GM18502 (cell line): ENCODE results near the gene NRARP.

Source experiments
- ATAC-seq: cut with Tn5 transposase; IDR thresholded peaks from one replicate; pipeline ENCODE4 v1.9.1; 2021; ENCODE audit warnings: mild to moderate bottlenecking; ENCODE audit not compliant: unreplicated experiment, poor library complexity

The NRARP gene

DNA sequence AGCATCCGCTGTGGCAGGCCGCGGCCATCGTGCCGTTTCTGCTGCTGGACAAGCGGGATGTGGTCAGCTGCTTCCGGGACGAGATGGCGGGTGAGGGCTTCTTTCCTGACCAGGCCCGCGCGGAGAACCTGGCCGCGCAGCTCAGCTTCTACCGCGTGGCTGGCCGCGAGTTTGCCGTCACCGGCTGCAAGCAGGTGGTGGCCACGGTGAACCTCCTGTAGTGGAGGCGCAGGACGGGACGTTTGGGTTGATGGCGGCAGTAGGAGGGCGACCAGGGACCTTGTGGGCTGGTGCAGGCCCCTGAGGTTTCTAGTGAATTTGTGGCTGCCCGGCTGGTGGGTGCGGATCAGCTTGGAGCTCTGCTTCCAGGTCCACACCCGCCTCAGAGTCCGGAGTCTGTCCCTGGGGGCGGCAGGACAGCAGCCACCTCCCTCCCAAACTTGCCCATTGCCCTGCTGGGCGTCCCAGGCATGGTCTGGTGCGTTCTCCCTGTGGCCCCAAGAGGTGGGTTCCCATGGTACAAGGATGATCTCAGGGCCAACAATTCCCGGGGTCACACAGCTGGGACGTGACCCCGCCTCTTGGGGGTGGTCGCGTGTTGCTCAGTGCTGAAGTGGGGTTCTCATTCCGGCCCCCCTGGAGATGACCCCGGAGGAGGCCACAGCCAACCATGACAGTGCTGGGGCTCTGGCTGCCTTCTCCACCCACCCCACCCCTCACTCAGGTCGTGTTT is 22.2 kb downstream of the NRARP start:
- ATAC-seq: no peak

DNA sequence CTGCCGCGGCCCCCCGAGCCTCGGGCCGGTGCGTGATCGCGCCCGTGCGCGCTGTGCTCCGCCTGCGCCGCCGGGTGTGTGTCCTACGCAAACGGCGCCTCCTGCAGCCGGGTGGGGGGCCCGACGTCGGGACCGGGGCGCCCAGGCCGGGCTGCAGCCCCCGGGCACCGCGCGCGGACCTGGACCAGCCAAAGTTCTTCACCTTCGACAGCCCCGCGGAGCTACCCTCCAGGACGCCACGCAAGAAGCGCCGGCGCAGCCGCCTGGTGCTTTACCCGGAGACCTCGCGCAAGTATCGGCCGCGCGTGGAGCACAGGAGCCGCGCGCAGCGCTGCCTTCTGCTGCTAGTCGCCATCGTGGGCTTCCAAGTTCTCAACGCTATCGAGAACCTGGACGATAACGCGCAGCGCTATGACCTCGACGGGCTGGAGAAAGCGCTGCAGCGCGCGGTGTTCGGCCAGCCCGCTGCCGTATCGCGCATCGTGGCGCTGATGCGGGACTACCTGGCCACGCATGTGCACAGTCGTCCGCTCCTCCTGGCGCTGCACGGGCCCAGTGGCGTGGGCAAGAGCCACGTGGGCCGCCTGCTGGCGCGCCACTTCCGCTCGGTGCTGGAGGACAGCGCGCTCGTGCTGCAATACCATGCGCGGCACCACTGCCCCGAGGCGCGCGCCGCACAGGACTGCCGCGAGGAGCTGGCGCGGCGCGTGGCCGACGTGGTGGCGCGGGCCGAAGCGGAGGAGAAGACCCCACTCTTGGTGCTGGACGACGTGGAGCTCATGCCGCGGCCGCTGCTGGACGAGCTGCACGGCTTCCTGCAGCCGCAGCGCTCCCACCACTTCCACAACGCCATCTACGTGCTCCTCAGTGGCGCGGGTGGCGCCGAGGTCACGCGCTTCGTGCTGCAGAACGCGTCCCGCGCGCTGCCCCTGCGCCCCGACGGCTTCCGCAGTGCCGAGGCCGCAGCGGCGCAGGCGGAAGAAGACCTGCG is 23.1 kb downstream of the NRARP start:
- ATAC-seq: no peak

DNA sequence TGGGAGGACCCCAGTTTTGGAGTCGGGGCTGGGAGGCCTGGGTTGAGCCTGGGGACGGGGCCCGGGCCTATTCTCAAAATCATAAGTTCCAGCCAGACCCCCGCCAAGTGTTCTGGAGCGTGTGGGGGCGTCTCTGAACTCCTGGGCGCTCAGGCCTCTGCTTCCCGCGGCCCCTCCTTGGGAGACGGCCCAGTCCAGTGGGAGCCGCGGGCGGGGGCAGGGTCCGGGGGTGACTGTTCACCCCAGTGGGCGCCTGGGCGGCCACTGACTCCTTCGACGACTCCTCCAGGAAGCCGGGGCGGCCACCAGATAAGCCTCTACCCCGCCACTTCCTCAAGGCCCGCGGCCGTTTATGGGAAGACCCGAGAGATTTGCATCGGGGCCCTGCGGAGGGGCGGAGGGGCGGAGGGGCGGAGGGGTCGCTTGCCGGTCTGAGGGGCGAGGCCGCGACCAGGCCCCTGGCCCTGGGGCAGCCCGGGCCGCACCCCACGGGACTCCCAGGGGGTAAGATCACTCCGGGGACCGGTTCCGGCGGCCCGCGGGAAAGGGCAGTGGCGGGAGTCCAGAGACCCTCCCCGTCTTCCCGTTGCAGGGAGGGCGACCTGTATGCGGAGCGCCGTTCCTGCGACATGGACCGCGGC is 23.9 kb downstream of the NRARP start:
- no peak for ATAC-seq

DNA sequence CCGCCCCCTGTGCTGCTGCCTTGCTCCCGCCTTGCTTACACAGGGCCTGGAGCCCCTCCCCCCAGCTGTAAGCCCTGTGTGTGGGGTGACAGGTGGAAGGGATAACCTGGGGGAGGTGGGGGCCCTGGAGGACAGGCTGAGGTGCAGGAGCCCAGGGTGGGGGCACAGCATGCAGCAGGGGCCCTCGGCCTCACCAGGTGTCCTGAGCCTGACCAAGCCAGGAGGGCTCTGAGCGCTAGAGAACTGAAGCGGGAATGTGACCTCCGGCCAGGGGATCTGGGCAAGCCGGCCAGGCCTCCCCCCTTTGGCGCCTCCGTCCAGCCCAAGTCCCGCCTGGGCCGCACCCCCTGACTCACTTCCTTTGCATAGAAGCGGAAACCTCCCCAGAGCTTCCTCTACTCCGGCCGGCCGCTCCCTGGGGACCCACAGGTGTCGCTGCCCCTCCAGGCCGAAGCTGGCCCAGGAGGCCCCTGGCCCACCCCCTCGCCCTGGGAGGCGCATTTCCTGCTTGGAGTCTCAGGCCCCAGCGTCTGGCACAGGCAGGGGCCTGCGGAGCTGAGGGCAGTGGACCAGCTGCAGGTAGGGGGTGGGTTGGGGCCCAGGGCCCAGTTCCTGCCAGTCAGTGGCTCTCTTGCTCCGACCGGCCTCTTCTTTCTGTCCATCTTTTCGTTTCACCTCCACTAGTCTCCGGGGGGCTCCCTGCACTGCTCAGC is 24.6 kb downstream of the NRARP start, which contains the start of gene TOR4A:
Gene TOR4A (plus strand): TSS at position 398 of the 713 bp plus-strand sequence. CDS start 964 bp downstream, outside the sequence.
- ATAC-seq: peak; percentile 63

DNA sequence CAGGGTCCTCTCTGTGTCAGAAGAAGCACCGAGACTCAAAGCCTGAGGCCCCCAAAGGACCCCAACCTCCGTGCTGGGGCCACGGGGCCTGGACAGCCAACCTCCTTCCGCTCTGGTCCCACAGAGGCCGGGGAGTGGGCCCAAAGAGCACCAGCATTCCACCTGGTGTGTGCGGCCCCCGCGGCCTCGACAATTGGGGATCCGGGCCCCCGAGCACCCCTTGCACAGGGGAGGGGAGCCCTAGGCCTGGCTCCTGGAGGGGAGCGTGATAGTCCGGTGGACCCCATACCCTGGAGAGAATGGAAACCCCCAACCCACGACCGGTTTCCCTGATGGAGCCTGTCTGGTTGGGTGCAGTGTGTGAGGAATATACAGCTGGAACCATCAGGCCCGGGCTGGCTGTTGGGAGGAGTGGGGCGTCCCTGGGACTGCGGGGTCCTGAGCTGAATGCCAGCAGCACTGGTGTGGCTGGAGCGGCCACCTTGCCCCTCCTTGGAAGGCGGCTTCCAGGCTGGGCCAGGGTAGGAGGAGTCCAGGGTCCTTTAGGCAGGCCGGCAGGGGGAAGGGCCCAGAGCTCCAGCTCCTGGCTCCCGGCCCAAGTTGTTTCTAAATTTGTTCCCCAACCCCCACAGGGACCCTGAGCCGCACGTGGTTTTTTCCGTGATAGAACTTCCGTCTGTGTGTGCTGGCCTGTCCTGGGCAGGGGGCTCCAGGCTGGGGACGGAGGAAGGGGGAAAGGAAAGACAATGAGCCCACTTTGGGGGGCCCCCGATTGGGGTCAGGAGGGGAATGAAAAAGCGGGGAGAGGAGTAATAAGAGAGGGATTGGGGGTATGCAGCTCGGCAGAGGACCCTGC is 25.4 kb downstream of the NRARP start:
- ATAC-seq: no peak

DNA sequence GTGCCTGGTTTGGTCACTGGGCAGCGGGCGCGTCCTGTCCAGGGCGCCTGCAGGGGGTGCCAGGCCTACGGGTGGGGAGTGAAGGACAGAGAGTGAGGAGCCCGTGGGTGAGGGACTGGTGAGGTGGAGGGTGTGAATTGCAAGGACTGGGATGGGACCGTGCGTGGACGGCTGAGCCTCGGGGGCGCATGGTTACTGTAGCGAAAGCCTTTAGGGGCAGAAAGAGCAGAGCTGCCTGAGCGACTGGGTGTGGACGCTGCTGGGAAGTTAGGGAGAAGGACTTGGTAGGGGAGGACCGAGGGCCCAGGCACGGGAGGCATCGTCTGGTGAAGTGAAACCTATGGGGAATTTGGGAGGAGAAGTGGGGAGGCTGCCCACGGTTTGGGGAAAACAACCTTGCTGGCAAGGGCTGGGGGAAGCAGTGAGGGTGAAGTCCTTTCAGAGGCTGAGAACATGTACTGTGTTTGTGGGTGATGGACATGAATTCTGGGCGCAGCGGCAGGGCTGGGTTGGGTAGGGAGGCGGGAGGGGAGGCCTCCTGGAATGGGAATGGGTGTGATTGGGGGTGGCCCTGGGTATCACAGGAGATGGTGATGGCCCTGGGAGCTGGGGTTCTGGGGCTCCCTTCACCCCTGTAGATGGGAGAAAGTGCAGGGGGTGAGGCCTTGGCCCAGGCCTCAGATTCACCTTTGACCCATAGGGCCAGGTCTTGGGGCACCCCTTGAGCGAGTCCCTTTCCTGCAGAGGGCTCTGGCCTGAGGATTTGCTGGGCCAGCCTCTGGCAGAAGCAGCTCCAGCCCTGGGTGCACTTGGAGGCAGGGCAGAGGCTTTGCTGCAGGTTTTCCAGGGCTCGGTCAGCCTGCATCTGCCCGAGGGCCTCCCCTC is 26.2 kb downstream of the NRARP start:
- ATAC-seq: no peak

DNA sequence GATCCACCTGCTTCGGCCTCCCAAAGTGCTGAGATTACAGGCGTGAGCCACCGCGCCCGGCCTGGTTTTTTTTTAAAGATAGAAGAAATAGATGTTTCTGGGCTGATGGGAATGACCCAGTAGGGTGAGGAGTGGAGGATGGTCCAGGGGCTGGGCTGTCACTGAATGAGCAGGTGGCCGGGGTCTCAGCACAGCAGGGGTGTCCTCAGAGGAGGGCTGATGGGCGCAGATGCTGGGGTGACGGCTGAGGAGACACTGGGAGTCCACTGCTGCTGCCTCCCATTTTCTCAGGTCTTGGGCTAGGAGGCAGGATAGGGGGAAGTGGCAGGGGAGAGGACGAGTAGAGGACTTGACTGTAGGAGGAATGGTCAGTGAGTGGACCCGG is 26.9 kb downstream of the NRARP start:
- no peak for ATAC-seq

DNA sequence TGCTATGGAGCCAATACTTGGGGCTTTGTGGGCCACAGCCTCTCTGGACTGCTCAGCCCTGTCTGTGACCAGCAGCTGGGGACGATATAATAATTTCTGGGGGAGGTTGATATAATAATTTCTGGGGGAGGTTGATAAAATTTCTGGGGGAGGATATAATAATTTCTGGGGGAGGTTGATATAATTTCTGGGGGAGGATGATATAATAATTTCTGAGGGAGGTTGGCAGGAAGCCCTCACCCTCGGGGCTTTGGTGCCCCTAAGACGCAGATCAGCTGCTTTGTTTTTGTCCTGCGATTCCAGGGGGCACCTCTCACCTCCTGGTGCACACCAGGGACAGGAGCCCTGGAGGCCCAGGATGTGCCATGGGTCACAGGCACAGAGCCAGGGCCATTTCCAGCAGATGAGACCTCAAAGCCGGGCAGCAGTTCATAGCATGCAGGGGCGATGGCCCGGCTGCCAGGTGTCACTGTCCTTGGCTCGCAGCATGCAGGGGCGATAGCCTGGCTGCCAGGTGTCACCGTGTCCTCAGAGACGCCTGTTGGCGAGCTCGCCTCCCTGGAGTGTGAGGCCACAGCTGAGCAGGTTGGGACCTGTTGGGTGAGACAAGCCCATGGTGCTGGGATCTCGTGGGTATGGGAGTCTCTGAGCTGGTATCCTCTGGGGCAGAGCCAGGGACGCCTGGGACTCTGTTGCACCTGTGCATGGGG is 28.3 kb downstream of the NRARP start:
- ATAC-seq: no peak

DNA sequence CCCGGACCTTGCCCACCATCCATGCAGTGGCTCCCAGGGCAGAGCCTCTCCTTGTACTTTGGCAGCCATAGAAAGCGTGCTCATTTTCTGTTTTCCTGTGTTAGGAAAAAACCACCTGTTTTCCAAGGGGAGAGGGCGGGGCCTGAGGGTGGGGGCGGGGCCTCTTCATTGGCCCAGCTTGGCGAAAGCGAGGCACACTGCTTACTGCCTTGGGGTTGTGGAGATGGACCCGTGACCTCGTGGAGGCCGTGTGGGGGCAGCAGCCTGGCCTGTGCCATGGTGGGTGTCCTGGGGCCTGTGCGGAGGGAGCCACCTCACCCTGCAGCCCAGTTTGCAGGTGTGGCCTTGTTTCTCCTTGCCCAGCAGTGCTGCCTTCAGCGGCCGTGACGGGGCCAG is 29.0 kb downstream of the NRARP start:
- no peak for ATAC-seq

DNA sequence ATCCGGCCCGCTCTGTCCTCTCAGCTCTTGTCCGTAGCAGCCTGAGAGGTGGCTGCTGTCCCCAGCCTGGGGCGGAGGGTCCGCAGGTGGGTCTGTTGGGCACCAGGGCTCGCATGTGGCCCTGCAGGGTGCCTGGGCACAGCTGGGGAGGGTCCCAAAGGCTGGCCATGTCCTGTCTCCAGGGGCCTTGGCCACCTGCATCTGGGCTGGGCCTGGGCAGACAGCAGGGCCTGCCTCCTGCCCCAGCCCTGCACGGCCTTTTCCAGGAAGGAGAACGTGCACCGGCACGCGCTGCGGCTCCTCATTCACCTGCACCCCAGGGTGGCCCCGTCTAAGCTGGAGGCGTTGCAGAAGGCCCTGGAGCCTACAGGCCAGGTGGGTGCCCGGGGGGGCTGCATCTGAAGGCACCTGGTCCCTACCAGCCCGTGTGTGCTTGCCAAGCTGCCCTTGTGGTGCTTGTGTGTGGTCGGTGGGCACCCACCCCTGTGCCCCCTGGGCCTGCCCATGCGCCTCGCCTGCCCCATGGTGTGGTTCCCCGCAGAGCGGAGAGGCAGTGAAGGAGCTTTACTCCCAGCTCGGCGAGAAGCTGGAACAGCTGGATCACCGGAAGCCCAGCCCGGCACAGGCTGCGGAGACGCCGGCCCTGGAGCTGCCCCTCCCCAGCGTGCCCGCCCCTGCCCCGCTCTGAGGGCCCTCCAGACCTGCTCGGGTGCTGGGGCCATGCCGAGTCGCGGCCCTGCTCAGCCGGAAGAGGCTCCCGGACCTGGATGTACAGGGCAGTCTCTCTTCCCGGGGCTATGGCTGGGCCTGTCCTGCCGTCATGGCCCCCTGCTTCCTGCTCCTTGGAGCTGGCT is 29.6 kb downstream of the NRARP start:
- no peak for ATAC-seq

DNA sequence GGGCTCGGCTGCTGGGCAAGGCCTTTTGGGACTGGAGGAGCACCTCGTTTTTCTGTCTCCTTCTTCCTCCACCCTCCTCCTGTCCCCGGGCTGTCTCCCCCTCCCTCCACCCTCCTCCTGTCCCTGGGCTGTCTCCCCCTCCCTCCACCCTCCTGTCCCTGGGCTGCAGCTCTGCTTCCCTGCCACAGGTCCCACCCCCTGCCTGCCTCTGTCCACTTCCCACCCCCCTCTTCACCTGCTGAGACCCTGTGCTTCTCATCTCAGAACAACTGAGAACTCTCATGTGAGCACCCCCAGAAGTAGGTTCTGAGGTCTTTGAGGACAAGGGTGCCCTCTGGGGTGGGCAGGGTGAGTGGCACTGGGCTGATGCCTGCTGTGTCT is 30.4 kb downstream of the NRARP start:
- no peak for ATAC-seq

DNA sequence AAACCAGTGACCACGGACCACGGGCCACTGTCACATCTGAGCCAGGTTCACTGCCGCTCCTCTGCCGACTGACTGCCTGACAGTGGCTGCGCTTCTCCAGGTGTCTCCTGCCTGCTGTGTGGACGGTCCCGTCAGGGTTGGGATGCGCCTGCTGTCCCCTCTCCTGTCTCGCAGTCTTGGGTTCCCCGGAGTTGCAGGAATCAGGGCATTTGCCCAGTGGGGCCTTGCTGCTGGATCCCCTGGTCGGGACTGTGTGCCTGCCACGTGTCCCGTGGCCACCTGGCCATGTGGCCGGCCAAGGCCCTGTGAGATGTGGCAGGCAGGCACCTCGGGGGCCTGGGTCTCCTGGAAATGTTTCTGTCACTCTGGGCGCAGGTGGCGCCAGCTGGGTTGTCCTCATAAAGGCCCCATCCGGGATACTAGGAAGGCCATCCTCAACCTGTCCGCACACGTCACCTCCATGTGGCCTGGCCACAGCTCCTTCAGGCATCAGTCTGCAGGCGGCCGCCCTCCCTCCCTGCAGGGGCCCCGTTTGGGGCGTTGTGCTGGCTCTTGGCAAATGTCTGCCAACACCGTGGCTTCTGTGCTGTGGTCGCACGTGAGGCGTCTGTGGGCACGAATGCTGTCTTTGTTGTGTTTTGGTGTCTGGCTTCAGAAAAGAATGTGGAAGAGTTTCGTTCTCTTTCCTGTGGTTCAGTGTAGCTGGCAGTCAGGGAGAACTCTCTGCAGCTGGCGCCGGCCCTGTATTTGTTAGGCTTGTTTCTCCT is 31.0 kb downstream of the NRARP start:
- no peak for ATAC-seq

DNA sequence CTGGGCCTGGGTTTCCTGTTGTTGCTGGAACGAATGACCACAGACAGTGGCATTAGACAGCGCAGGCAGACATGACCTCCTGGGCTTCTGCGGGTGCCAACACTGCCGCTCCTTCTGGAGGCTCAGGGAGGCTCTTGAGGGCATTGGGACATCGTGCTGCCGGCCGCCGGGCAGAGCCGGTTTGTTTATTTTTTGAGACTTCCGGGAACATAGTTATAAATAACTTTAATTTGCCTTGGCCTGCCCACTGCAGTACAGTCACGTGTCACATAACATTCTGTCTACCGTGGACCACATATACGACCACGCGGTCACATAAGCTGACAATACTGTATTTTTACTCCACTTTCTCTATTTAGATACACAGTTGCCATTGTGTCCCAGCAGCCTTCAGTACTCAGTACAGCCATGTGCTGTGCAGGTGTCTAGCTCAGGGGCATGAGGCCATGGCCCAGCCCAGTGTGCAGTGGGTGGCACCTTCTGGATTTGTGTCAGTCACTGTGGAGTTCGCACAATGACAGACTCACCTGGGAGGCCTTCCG is 32.8 kb downstream of the NRARP start:
- ATAC-seq: no peak

DNA sequence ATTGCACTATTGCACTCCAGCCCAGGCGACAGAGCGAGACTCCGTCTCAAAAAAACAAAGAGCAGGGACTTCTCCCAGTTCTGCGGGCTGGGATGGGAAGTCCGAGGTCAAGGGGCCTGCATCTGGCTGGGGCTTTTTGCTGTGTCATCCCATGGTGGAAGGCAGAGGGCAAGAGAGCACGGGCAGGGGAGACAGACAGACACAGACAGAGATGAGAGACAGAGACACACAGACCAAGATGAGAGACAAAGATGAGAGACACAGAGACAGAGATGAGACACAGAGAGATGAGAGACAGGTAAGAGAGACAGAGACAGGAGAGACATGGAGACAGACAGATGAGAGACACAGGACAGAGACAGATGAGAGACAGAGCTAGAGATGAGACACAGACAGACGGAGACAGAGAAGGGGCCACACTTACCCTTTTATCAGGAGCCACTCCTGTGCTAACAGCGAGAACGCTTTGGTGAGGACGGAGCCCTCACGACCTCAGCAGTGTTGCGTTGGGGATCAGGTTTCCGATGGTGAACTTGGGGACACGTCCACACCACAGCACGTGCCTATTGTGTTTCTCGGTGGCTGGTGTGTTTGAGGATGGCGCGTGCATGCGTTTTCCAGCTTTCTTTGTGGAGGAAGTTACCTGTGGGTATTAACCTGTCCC is 33.4 kb downstream of the NRARP start:
- no peak for ATAC-seq

DNA sequence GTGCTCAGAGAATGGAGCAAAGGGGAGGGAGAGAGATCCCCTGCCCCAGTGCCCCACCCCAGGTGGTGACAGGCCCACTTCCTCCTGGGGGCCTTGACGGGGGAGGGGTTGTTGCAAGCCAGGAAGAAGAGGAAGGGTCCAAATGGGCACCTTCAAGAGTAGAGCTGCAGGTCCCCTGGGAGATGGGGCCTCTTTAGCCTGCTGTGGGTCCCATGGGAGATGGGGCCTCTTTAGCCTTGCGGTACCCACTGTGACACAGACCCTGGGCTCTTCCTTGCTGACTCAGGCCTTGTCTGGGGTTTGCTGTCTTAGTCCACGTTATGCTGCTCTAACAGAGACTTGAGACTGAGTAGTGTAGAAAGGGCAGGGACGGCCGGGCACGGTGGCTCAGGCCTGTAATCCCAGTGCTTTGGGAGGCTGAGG is 34.1 kb downstream of the NRARP start:
- no peak for ATAC-seq
